GM12878 (cell line): ENCODE measurements around the gene ARAP2. TPM values are rescaled to one million over a fixed set of nuclear protein-coding genes. Genes with fewer than 3 reads are reported as not detected.

Experiments used
- ATAC-seq: fragments of 200-7000 bp; cut with Tn5 transposase; 3 replicates; pipeline ENCODE4 v1.9.1; 2020; ENCODE audit warnings: mild to moderate bottlenecking, moderate library complexity
- BruUV-seq: library from RNA; stranded (reverse); fragments of 400-500 nt; replicated peaks from 2 replicates; lab custom pipeline; 2021; lab: Mats Ljungman, UMichigan
- CTCF ChIA-PET: fragments of 300-600 bp; sonication (Branson Sonifier 250); formaldehyde crosslinking; extraction: SDS; loops from one replicate; lab custom pipeline; 2021; ENCODE audit warnings: inconsistent platforms; lab: Yijun Ruan, JAX
- POLR2A ChIA-PET: fragments of 350-600 bp; formaldehyde crosslinking; extraction: SDS; loops from one replicate; lab custom pipeline; 2021; ENCODE audit warnings: inconsistent platforms; lab: Charles Lee
- RAD21 ChIA-PET: fragments of 300-600 bp; sonication (Branson Sonifier 250); formaldehyde crosslinking; loops from one replicate; lab custom pipeline; 2023; ENCODE audit warnings: antibody characterized with exemption; ENCODE audit not compliant: unreplicated experiment; lab: Charles Lee
- SMC1A ChIA-PET: fragments of 300-600 bp; sonication (Branson Sonifier 250); formaldehyde crosslinking; loops from one replicate; lab custom pipeline; 2023; ENCODE audit not compliant: unreplicated experiment, uncharacterized antibody; lab: Charles Lee
- DNase-seq: peaks from one replicate; pipeline ENCODE4 v3.0.0-alpha.2; 2011; ENCODE audit warnings: low read depth, low spot score
- FAIRE-seq: peaks from 3 replicates; lab custom pipeline; 2011; peaks lifted over from hg19 to GRCh38; lab: Jason Lieb, UNC
- H2AFZ ChIP-seq: 2 replicates; pipeline ENCODE4 v1.6.0; 2011; ENCODE audit warnings: low read depth, low read length, control low read depth; ENCODE audit not compliant: control insufficient read depth
- H3K27ac ChIP-seq: 2 replicates; pipeline ENCODE4 v1.5.1; 2011; ENCODE audit warnings: control low read depth; ENCODE audit not compliant: control insufficient read depth, insufficient read depth
- H3K27me3 ChIP-seq, 2 experiments: replicated peaks in 1 of 2; 2 replicates each; pipeline versions ENCODE4 v1.6.0 to v1.6.1; 2011; ENCODE audit warnings: low read length in 1 of 2; ENCODE audit not compliant: control insufficient read depth in 2 of 2, insufficient read depth in 2 of 2
- H3K36me3 ChIP-seq, 2 experiments: 2 replicates each; pipeline ENCODE4 v1.5.1; 2011; ENCODE audit warnings: low read length in 1 of 2; ENCODE audit not compliant: control insufficient read depth in 2 of 2, insufficient read depth in 2 of 2
- H3K4me1 ChIP-seq: 2 replicates; pipeline ENCODE4 v1.6.1; 2011; ENCODE audit warnings: mild to moderate bottlenecking, low read length, moderate library complexity, mixed read lengths; ENCODE audit not compliant: control insufficient read depth, insufficient read depth
- H3K4me2 ChIP-seq: 2 replicates; pipeline ENCODE4 v1.6.0; 2011; ENCODE audit warnings: control low read depth; ENCODE audit not compliant: control insufficient read depth, insufficient read depth
- H3K4me3 ChIP-seq: fragments of 200-600 bp; sonication (generic); 2 replicates; pipeline ENCODE4 v1.5.1; 2016
- H3K79me2 ChIP-seq: 2 replicates; pipeline ENCODE4 v1.6.0; 2011; ENCODE audit warnings: low read length; ENCODE audit not compliant: control insufficient read depth, insufficient read depth
- H3K9ac ChIP-seq: 2 replicates; pipeline ENCODE4 v1.8.0; 2011; ENCODE audit warnings: low read length, control low read depth, mixed read lengths; ENCODE audit not compliant: control insufficient read depth, insufficient read depth
- H3K9me3 ChIP-seq: replicated peaks from 3 replicates; pipeline ENCODE4 v1.5.1; 2011; ENCODE audit warnings: mild to moderate bottlenecking, low read length; ENCODE audit not compliant: control insufficient read depth, insufficient read depth
- H4K20me1 ChIP-seq: 2 replicates; pipeline ENCODE4 v1.6.0; 2011; ENCODE audit not compliant: control insufficient read depth, insufficient read depth
- BCL3 ChIP-seq: IDR thresholded peaks from 2 replicates; pipeline ENCODE4 v1.6.1; 2011; ENCODE audit warnings: borderline replicate concordance, low read depth, mild to moderate bottlenecking, moderate library complexity, low read length; ENCODE audit not compliant: insufficient read depth, poor library complexity, severe bottlenecking
- BRCA1 ChIP-seq: IDR thresholded peaks from 2 replicates; pipeline ENCODE4 v1.6.1; 2011; ENCODE audit warnings: low read depth, low read length, improper control_type of control experiment
- CREB1 ChIP-seq: IDR thresholded peaks from 2 replicates; pipeline ENCODE4 v1.6.1; 2012; ENCODE audit warnings: low read depth, mild to moderate bottlenecking, inconsistent platforms
- E4F1 ChIP-seq: fragments of 450-650 bp; IDR thresholded peaks from 2 replicates; pipeline ENCODE4 v1.6.1; 2018; ENCODE audit warnings: borderline replicate concordance, mild to moderate bottlenecking; ENCODE audit not compliant: partially characterized antibody
- HDGF ChIP-seq: fragments of 450-650 bp; IDR thresholded peaks from 2 replicates; pipeline ENCODE4 v1.6.1; 2016; ENCODE audit warnings: antibody characterized with exemption
- IKZF1 ChIP-seq: fragments of 450-650 bp; conservative IDR thresholded peaks from 2 replicates; pipeline ENCODE4 v1.6.1; 2017; ENCODE audit warnings: antibody characterized with exemption, mild to moderate bottlenecking
- MEF2B ChIP-seq: fragments of 450-650 bp; IDR thresholded peaks from 2 replicates; pipeline ENCODE4 v1.6.1; 2018; ENCODE audit warnings: mild to moderate bottlenecking, moderate library complexity; ENCODE audit not compliant: partially characterized antibody, poor library complexity, severe bottlenecking
- NFYB ChIP-seq: IDR thresholded peaks from 2 replicates; pipeline ENCODE4 v1.6.1; 2011; ENCODE audit warnings: low read depth, mild to moderate bottlenecking, low read length, improper control_type of control experiment, moderate library complexity; ENCODE audit not compliant: insufficient read depth
- PBX3 ChIP-seq: IDR thresholded peaks from 2 replicates; pipeline ENCODE4 v1.6.1; 2011; ENCODE audit warnings: mild to moderate bottlenecking, low read depth, low read length, moderate library complexity; ENCODE audit not compliant: insufficient replicate concordance
- POLR2AphosphoS5 ChIP-seq: IDR thresholded peaks from 2 replicates; pipeline ENCODE4 v1.6.1; 2011; ENCODE audit warnings: mild to moderate bottlenecking, low read length, inconsistent platforms
- RELB ChIP-seq: fragments of 450-650 bp; IDR thresholded peaks from 2 replicates; pipeline ENCODE4 v1.6.1; 2017; ENCODE audit warnings: low read depth, mild to moderate bottlenecking, moderate library complexity
- SKIL ChIP-seq: fragments of 450-650 bp; IDR thresholded peaks from 2 replicates; pipeline ENCODE4 v1.6.1; 2017; ENCODE audit warnings: mild to moderate bottlenecking, low read depth, inconsistent platforms; ENCODE audit not compliant: poor library complexity, severe bottlenecking
- STAT1 ChIP-seq: fragments of 450-650 bp; conservative IDR thresholded peaks from 2 replicates; pipeline ENCODE4 v1.6.1; 2014; ENCODE audit warnings: antibody characterized with exemption, mild to moderate bottlenecking
- WGBS: methylation state at CpG from one replicate; pipeline ENCODE4 v1.1.6; 2016; ENCODE audit warnings: low lambda C conversion rate; ENCODE audit not compliant: insufficient replicate concordance, insufficient coverage; ENCODE audit errors: missing lambda C conversion rate; 5-methylcytosine and 5-hydroxymethylcytosine counted together
- in situ Hi-C: fragments of 300-500 bp; cut with MboI; formaldehyde crosslinking; loops from 9 replicates; pipeline ENCODE4 v1.14.3; 2018; ENCODE audit warnings: mixed read lengths
- intact Hi-C: fragments of 100-400 bp; cut with micrococcal nuclease; formaldehyde crosslinking; loops from one replicate; pipeline ENCODE4 v1.14.2; 2022; ENCODE audit not compliant: unreplicated experiment
- polyA plus RNA-seq, 11 experiments: library from polyadenylated mRNA; depleted of rRNA in 4 of 11; unstranded in 6 of 11; stranded (reverse) in 5 of 11; fragments of >200 nt; fragmentation: Nextera tagmentation in 4 of 11; fragmentation: Illumina TruSeq in 1 of 11; extraction: Ambion mirVana in 4 of 11; extraction: Trizol in 1 of 11; gene quantifications; 1 replicate in 1 of 11; 2 replicates in 10 of 11; pipeline versions ENCODE4 v1.2.1 to v1.2.3, GENCODE V29; 2011 to 2016; ENCODE audit warnings: inconsistent platforms in 2 of 11, missing spikeins in 2 of 11, low read depth in 1 of 11
- total RNA-seq, 4 experiments: library from RNA; depleted of rRNA in 3 of 4; stranded (reverse); fragments of >200 nt in 3 of 4; fragmentation: Illumina TruSeq in 1 of 4; extraction: Trizol in 1 of 4; gene quantifications; 2 replicates each; pipeline versions ENCODE4 v1.2.1 to v1.2.3, GENCODE V29; 2013 to 2021

Gene ARAP2
- total and polyA plus RNA-seq, 10 of the 15 experiments (the other 5 are each of a cell fraction or from before 2014, with no cell fraction given) = 5.4 to 36.1 (median 12.2) TPM

- in situ Hi-C loops = no loop called here
- RAD21 ChIA-PET = no interaction called here
- SMC1A ChIA-PET = interaction anchor here (1.0 to 3.2 kb wide), 10 partner anchors 8 to 142 kb away, joined by 3 to 12 read pairs (median 4); no protein-coding TSS in a partner anchor
- DNase-seq (no peak), FAIRE-seq (no peak), ATAC-seq (no peak)
- Histone ChIP-seq H3K4me1 (peaks cover 21% of the 10 kb centered on the region), H3K79me2 (peaks cover 1% of the 10 kb centered on the region), H4K20me1 (no peaks in the 10 kb centered on the region; the same call in 1 of the 2 replicates), H3K9ac (no peak overlapping the region), H3K4me2 (no peak overlapping the region), H3K36me3 (peaks cover 0 to 10% of the 10 kb centered on the region in 2 experiments; a peak in 2 of 4 replicates), H3K9me3 (no peaks in the 10 kb centered on the region), H3K27me3 (no peaks in the 10 kb centered on the region), H2AFZ (no peak overlapping the region), H3K4me3 (no peak overlapping the region), H3K27ac (no peak overlapping the region)
- POLR2A ChIA-PET = interaction anchor here (0.6 to 1.4 kb wide), 4 partner anchors 8 to 107 kb away, joined by 3 to 10 read pairs (median 3); partner anchors contain the start of gene ARAP2
- CTCF ChIA-PET = interaction anchor here (0.8 to 1.6 kb wide), 3 partner anchors 8 to 140 kb away, joined by 3 to 5 read pairs (median 4); no protein-coding TSS in a partner anchor
- BruUV-seq = no TSS peak
- 98% methylated on average over 9 of the region's 9 CpGs for WGBS
- intact Hi-C loops = loop anchor here (5.0 kb wide), 1 partner anchor 114 kb away; no protein-coding TSS in a partner anchor
- no peak for TF ChIP-seq POLR2AphosphoS5
- no peak for TF ChIP-seq SKIL
- TF ChIP-seq BCL3 = no peak
- TF ChIP-seq BRCA1 = no peak
- TF ChIP-seq STAT1 = no peak
- TF ChIP-seq RELB = no peak
- TF ChIP-seq E4F1 = no peak
- TF ChIP-seq PBX3 = no peak
- TF ChIP-seq MEF2B = no peak
- no peak for TF ChIP-seq HDGF
- no peak for TF ChIP-seq CREB1
- TF ChIP-seq IKZF1 = no peak
- TF ChIP-seq NFYB = no peak
Measured at GRCh38 chr4:36207831-36208520, 36.3 kb downstream of the ARAP2 start.
